G401 (cell line): Measurements from ENCODE around the gene CELA3B. TPM values are rescaled to one million over a fixed set of nuclear protein-coding genes. Genes with fewer than 3 reads are reported as not detected.
"Not testable (repeated sequence)": the region's sequence is repeated elsewhere in the genome, so short reads cannot be mapped to it uniquely, and the experiment has no call there.

ENCODE experiments used
- DNase-seq: peaks from one replicate; pipeline ENCODE4 v3.0.0-alpha.2; 2015; ENCODE audit warnings: low spot score
- in situ Hi-C: cut with HindIII; loops from 2 replicates; pipeline ENCODE4 v1.10.0; 2016; ENCODE audit warnings: low sequenced_read_pairs, mixed read lengths
- total RNA-seq: library from RNA; depleted of rRNA; stranded (reverse); fragments of >200 nt; shearing (Covaris generic); gene quantifications from 2 replicates; pipeline ENCODE4 v1.2.3, GENCODE V29; 2014; rRNA removed

CELA3B gene
- total RNA-seq, 1 experiment from 2014 or later, result not detected

DNA sequence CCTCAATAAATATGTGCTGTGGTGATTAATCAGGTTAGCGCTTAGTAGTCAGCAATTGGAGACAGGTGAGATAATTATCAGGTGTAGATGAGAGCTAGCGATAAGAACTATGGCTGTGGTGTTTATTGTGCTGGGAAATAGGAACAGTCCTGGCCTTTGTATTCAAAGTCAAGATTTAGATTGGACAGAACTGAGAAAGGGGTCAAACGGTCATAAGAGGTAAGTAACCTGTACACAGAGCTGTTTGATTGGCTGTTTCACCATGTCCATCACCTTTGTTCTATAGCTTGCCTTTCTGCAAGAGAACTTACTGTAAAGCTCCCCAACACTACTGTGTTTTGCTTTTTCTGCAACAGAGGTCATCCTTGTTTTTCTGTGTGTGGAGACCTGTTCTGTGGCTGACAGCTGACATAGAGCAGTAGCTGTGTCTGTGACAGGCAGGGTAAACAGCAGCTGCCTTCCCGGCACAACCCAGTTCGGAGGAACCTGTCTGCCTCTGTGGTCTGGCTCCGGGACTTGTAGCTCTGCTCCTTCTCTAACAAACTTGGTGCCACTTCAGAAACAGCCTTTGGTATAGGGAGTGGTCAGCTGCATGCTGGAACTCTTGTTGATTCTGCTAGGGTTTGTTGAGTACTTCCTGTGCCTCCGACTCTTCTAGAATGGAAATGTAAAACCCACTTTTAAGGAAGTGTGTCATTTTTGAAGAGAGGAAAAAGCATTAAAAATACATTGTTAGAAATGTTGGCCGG is 54.6 kb downstream of the CELA3B start:
- no peak for DNase-seq
- in situ Hi-C loops, result no loop called here

DNA sequence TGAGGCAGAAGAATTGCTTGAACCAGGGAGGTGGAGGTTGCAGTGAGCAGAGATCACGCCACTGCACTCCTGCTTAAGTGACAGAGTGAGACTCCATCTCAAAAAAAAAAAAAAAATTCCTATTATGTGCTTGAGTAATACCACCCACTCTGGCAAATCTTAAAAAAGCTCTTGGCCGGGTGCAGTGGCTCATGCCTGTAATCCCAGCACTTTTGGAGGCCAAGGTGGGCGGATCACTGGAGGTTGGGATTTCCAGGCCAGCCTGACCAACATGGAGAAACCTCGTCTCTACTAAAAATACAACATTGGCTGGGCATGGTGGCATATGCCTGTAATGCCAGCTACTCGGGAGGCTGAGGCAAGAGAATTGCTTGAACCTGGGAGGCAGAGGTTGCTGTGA is 58.0 kb downstream of the CELA3B start:
- DNase-seq, in situ Hi-C loops: not testable (repeated sequence)

DNA sequence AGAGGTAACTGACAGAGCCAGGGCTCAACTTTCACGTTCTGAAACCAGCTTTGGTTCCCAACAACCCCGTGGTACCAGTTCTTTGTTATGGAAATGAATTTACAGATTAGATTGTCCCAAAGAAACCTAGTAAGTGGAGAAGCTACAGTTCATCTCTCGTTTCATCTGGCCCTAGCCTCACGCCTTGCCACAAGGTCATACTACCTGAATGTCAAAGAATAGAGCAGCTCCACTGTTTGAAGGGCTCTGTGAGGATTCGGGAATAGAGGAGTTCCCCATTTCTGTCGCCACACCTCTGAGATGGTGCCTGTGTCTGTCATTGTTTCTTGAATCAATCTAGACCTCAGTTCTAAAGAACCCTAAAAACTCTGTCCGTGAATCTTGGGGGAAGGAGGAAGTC is 60.7 kb downstream of the CELA3B start:
- in situ Hi-C loops, result no loop called here
- no peak for DNase-seq

DNA sequence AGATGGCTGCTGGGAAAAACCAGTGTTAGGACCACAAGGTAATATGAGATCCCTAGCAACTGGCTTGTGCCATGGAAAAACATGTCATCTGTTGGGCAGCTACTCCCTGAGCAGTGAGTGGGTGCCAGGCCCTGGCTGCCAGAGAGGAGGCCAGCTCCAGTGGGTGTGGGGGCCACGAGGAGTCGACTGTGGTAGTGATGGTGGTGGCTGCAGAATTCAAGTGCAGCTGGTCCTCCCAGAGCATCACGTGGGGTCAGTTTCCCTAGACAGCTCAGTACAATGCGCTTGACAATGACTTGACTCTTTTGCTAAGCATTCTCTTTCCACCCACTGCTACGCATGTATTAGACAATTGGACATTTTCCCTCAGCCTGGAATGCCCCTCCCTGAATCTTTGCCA is 61.2 kb downstream of the CELA3B start:
- DNase-seq, result no peak
- in situ Hi-C loops, result no loop called here

Other genes with a start within 250 kb of the CELA3B start
- gene USP48, start 193.9 kb upstream of the CELA3B start, total RNA-seq, result 21.5 and 29.5 TPM in 2 replicates
- gene LDLRAD2, start 164.8 kb upstream of the CELA3B start, total RNA-seq, result not detected in 2 replicates
- gene HSPG2, start 39.7 kb upstream of the CELA3B start, total RNA-seq, result 11.9 and 14.4 TPM in 2 replicates
- gene CELA3A, start 24.6 kb downstream of the CELA3B start, total RNA-seq, result not detected in 2 replicates
- 320 and 358 TPM in 2 replicates for gene CDC42, start 75.7 kb downstream of the CELA3B start, total RNA-seq
- gene WNT4, start 166.1 kb downstream of the CELA3B start, total RNA-seq, result 0.27 and 0.86 TPM in 2 replicates